Pulmonary artery endothelial cell (primary cell): ENCODE results near the gene ST8SIA4. TPM values are rescaled to one million over a fixed set of nuclear protein-coding genes. Genes with fewer than 3 reads are reported as not detected.
A peak's percentile ranks its signal among the peaks of the same experiment; 100 is the strongest.

ENCODE experiments used
- DNase-seq: peaks from one replicate; pipeline ENCODE4 v3.0.0-alpha.2; 2011; ENCODE audit warnings: low read depth, low spot score
- total RNA-seq: library from RNA; depleted of rRNA; stranded (reverse); fragments of >200 nt; gene quantifications from 2 replicates; pipeline ENCODE4 v1.2.3, GENCODE V29; 2014

The ST8SIA4 gene
- 1.1 and 3.2 TPM in 2 replicates for total RNA-seq

GRCh38 chr5:100903039-100903887 is at the start of gene ST8SIA4:
Gene ST8SIA4, minus strand, starts transcription at chr5:100903282. Its CDS starts 327 bp downstream, at chr5:100902955.
- DNase-seq = peak; percentile 43

- no peak for DNase-seq
Observed at GRCh38 chr5:100950985-100951384, 47.9 kb upstream of the ST8SIA4 start.

- no peak for DNase-seq
Observed at GRCh38 chr5:100913298-100913697, 10.2 kb upstream of the ST8SIA4 start.

GRCh38 chr5:100909034-100909433 is 6.0 kb upstream of the ST8SIA4 start:
- no peak for DNase-seq

- no peak for DNase-seq
Observed at GRCh38 chr5:100905259-100905914, 2.3 kb upstream of the ST8SIA4 start.

- DNase-seq = no peak
Observed at GRCh38 chr5:100904259-100904861, 1.3 kb upstream of the ST8SIA4 start.

- DNase-seq = no peak
Observed at GRCh38 chr5:100902440-100903038, 543 bp downstream of the ST8SIA4 start.

GRCh38 chr5:100901821-100902341 is 1.2 kb downstream of the ST8SIA4 start:
- DNase-seq = peak; percentile 46

- peak; percentile 72 for DNase-seq
Observed at GRCh38 chr5:100900796-100901781, 2.0 kb downstream of the ST8SIA4 start.

- peak; percentile 37 for DNase-seq
Observed at GRCh38 chr5:100900142-100900795, 2.8 kb downstream of the ST8SIA4 start.

- no peak for DNase-seq
Observed at GRCh38 chr5:100899675-100900074, 3.4 kb downstream of the ST8SIA4 start.

- no peak for DNase-seq
Observed at GRCh38 chr5:100898504-100899346, 4.4 kb downstream of the ST8SIA4 start.

- no peak for DNase-seq
Observed at GRCh38 chr5:100896054-100896453, 7.0 kb downstream of the ST8SIA4 start.

- no peak for DNase-seq
Observed at GRCh38 chr5:100890461-100891008, 12.5 kb downstream of the ST8SIA4 start.

GRCh38 chr5:100889896-100890295 is 13.2 kb downstream of the ST8SIA4 start:
- no peak for DNase-seq

- DNase-seq = no peak
Observed at GRCh38 chr5:100889165-100889743, 13.8 kb downstream of the ST8SIA4 start.

GRCh38 chr5:100877274-100877673 is 25.8 kb downstream of the ST8SIA4 start:
- DNase-seq = peak; percentile 75
